Thoracic aorta (tissue), 2 donors: ENCODE measurements around the gene SMAP2. TPM values are rescaled to one million over a fixed set of nuclear protein-coding genes. Genes with fewer than 3 reads are reported as not detected.

Source experiments
- ATAC-seq: fragments of 150-250 bp; one replicate; pipeline ENCODE4 v1.8.0; 2017; ENCODE audit warnings: low read depth; ENCODE audit not compliant: insufficient number of reproducible peaks, low FRiP score
- DNase-seq: peaks from one replicate; pipeline ENCODE4 v3.0.0-alpha.2; 2020; ENCODE audit warnings: low spot score
- H3K27ac ChIP-seq, 2 donors: fragments of 200-600 bp; sonication (generic); 1 replicate in 1 of 2; 2 replicates in 1 of 2; pipeline ENCODE4 v1.5.1; 2016; ENCODE audit warnings: mild to moderate bottlenecking in 2 of 2, moderate library complexity in 2 of 2
- H3K27me3 ChIP-seq: fragments of 200-600 bp; sonication (generic); replicated peaks from 2 replicates; pipeline ENCODE4 v1.6.0; 2016; ENCODE audit warnings: mild to moderate bottlenecking; ENCODE audit not compliant: insufficient read depth
- H3K36me3 ChIP-seq: fragments of 200-600 bp; sonication (generic); one replicate; pipeline ENCODE4 v1.5.1; 2016
- H3K4me1 ChIP-seq, 2 donors: fragments of 200-600 bp; sonication (generic); 1 replicate in 1 of 2; 2 replicates in 1 of 2; pipeline versions ENCODE4 v1.5.1 to v1.6.0; 2016; ENCODE audit warnings: low read depth in 2 of 2, mild to moderate bottlenecking in 1 of 2; ENCODE audit not compliant: control insufficient read depth in 1 of 2
- H3K4me3 ChIP-seq: fragments of 200-600 bp; sonication (generic); 2 replicates; pipeline ENCODE4 v1.5.1; 2016; ENCODE audit warnings: mild to moderate bottlenecking
- H3K9me3 ChIP-seq: fragments of 200-600 bp; sonication (generic); 2 replicates; pipeline ENCODE4 v1.5.1; 2016
- CTCF ChIP-seq: fragments of 200-600 bp; sonication (generic); IDR thresholded peaks from one replicate; pipeline ENCODE4 v1.5.1; 2019; ENCODE audit warnings: antibody characterized with exemption
- total RNA-seq, 2 donors: library from RNA; depleted of rRNA; stranded (reverse); fragments of >200 nt; gene quantifications; one replicate each; pipeline versions ENCODE4 v1.1.0 to v1.2.3, GENCODE V29; 2016

Gene SMAP2
- total RNA-seq, 2 donors from 2014 or later: 42.3 to 75.3 TPM

DNA sequence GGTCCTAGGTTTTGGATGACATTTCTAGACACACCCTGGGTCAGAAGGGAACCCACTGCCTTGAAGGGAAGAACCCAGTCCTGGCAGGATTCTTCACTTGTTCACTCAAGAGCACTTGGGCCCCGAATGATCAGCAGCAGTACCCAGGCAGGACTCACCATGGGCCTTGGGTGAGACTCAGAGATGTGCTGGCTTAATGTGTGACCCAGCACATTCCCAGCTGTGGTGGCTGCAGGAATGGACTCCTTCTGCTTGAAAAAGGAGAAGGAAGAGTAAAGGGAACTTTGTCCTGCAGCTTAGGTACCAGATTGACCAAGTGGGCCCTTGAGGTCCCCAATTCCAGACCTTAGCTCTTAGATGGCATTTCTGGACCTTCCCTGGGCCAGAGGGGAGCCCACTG is 12.3 kb upstream of the SMAP2 start:
- Histone ChIP-seq H3K27me3 (no peaks in the 10 kb centered on the region), H3K36me3 (no peaks in the 10 kb centered on the region), H3K9me3 (peaks cover 5% of the 10 kb centered on the region), H3K27ac (no peak overlapping the region), H3K4me1 (no peaks in the 10 kb centered on the region), H3K4me3 (no peak overlapping the region)
- ATAC-seq: no peak
- DNase-seq: no peak
- TF ChIP-seq CTCF: no peak

DNA sequence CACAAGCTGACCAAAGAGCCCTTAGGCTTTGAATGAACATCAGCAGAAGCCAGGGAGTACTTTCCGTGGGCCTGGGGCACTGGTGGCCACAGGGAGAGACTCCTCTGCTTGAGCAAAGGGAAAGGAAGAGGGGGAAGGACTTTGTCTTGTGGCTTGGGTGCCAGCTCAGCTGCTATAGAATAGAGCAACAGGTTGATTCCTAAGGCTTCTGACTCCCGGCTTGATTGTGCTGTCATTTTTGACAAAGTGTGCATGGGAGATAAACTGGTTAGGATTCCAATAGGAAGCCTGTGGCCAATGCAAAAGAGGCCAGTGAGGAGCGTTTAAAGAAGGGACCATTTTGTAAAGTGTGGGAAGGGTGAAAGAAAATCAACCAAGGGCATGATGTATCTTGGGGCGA is 11.9 kb upstream of the SMAP2 start:
- Histone ChIP-seq H3K4me1 (no peaks in the 10 kb centered on the region), H3K27me3 (no peaks in the 10 kb centered on the region), H3K36me3 (no peaks in the 10 kb centered on the region), H3K9me3 (peaks cover 5% of the 10 kb centered on the region), H3K4me3 (no peak overlapping the region), H3K27ac (no peak overlapping the region)
- DNase-seq (no peak), ATAC-seq (no peak)
- no peak for TF ChIP-seq CTCF

DNA sequence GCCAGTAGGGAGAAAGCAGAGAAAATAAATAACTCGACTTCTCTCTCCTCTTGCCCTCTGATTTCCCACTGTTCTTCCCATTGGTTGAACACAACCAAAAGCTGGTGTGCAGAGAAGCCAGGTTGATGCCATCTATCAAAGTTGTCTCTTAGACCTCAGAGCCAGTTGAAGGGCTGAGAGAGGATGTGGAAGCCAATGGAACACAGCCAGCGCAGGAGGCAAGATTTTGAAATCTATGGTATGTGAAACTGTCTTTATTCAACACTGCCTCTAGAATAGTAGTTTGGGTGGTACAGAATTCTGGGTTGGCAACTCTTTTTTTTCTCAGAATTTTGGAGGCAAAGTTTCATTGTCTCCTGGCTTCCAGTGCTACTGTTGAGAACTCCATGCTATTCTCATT is 11.3 kb upstream of the SMAP2 start:
- peaks cover 5% of the 10 kb centered on the region for H3K9me3 ChIP-seq
- no peak for TF ChIP-seq CTCF
- no peaks in the 10 kb centered on the region for H3K27me3 ChIP-seq
- H3K27ac ChIP-seq: no peak overlapping the region
- no peak overlapping the region for H3K4me3 ChIP-seq
- DNase-seq (no peak), ATAC-seq (no peak)
- no peaks in the 10 kb centered on the region for H3K36me3 ChIP-seq
- H3K4me1 ChIP-seq: no peaks in the 10 kb centered on the region

DNA sequence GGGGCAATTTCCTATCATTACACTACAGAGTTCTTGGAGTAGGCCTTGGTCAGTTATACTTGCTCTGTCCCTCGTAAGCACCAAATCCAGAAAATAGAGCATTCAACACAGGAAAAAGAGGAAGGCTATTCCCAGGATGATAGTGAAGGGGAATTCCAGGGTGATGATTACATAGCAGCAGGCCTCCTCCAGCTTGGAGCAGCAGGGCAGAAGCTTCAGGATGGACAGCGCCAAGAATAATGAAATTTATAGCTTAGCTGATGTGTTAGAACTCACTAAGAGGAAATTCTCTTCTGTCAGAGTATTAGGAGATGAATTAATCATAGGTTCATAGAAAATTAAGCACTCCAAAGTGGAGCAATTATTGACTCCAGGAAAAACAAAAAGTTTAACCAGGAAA is 10.8 kb upstream of the SMAP2 start:
- no peak overlapping the region for H3K27ac ChIP-seq
- no peaks in the 10 kb centered on the region for H3K27me3 ChIP-seq
- peaks cover 2% of the 10 kb centered on the region for H3K9me3 ChIP-seq
- no peak for ATAC-seq
- H3K4me1 ChIP-seq: no peaks in the 10 kb centered on the region
- DNase-seq: no peak
- H3K36me3 ChIP-seq: no peaks in the 10 kb centered on the region
- TF ChIP-seq CTCF: no peak
- H3K4me3 ChIP-seq: no peak overlapping the region

DNA sequence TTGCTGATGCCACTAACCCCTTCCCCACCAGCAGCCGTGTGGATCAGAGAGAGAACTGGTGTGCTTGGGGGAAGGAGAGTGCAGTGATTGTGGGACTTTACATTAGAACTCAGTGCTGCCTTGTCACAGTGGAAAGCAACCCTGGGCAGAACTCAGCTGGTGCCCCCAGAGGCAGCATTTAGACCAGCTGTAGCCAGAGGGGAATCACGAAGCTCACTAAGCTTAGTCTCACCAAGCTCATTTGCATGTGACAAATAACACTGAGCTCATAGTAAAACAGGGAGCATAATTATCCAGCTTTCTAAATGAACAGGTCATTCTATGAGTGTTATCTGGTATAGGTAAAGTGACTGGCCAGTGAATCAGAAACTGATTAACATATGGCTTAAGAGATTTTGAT is 9.8 kb upstream of the SMAP2 start:
- no peaks in the 10 kb centered on the region for H3K9me3 ChIP-seq
- H3K36me3 ChIP-seq: no peaks in the 10 kb centered on the region
- H3K4me3 ChIP-seq: no peak overlapping the region
- ATAC-seq (no peak), DNase-seq (no peak)
- H3K27me3 ChIP-seq: no peaks in the 10 kb centered on the region
- H3K27ac ChIP-seq: no peak overlapping the region
- no peak for TF ChIP-seq CTCF
- H3K4me1 ChIP-seq: no peaks in the 10 kb centered on the region
